Stomach (tissue), 9 donors: ENCODE results near the gene TMEM54. TPM values are rescaled to one million over a fixed set of nuclear protein-coding genes. Genes with fewer than 3 reads are reported as not detected.

Experiments
- DNase-seq, 2 donors: peaks; one replicate each; pipeline versions ENCODE4 v3.0.0 to v3.0.0-alpha.2; 2013 to 2019
- H3K27ac ChIP-seq, 5 donors: fragments of 200-600 bp in 4 of 5; sonication (generic) in 4 of 5; one replicate each; pipeline ENCODE4 v1.5.1; 2013 to 2019; ENCODE audit warnings: mild to moderate bottlenecking in 1 of 5, moderate library complexity in 1 of 5
- H3K27me3 ChIP-seq, 3 donors: fragments of 200-600 bp; sonication (generic); one replicate each; pipeline ENCODE4 v1.5.1; 2017 to 2019; ENCODE audit warnings: mixed run types in 1 of 3
- H3K36me3 ChIP-seq, 4 donors: fragments of 200-600 bp; sonication (generic); 1 replicate in 3 of 4; 2 replicates in 1 of 4; pipeline ENCODE4 v1.5.1; 2016 to 2019
- H3K4me1 ChIP-seq, 4 donors: fragments of 200-600 bp; sonication (generic); one replicate each; pipeline ENCODE4 v1.5.1; 2016 to 2019
- H3K4me3 ChIP-seq, 4 donors: fragments of 200-600 bp; sonication (generic) in 3 of 4; one replicate each; pipeline ENCODE4 v1.5.1; 2016 to 2019; ENCODE audit warnings: mild to moderate bottlenecking in 1 of 4
- H3K9me3 ChIP-seq, 4 donors: fragments of 200-600 bp; sonication (generic); one replicate each; pipeline ENCODE4 v1.5.1; 2016 to 2019
- EP300 ChIP-seq: sonication (generic); formaldehyde crosslinking; IDR thresholded peaks from one replicate; pipeline ENCODE4 v1.6.1; 2017; ENCODE audit warnings: antibody characterized with exemption
- POLR2A ChIP-seq, 4 donors: fragments of 450-650 bp; IDR thresholded peaks; one replicate each; pipeline ENCODE4 v1.6.1; 2016; ENCODE audit warnings: antibody characterized with exemption in 4 of 4, control low read depth in 2 of 4, mild to moderate bottlenecking in 1 of 4, moderate library complexity in 1 of 4
- POLR2AphosphoS5 ChIP-seq, 3 donors: sonication (generic); formaldehyde crosslinking; IDR thresholded peaks; one replicate each; pipeline ENCODE4 v1.6.1; 2016; ENCODE audit warnings: antibody characterized with exemption in 3 of 3
- WGBS, 5 donors: extraction: QIAGEN DNeasy Blood & Tissue Kit in 3 of 5; methylation state at CpG; one replicate each; pipeline versions ENCODE4 v1.1.5 to v1.1.7; 2013 to 2018; 5-methylcytosine and 5-hydroxymethylcytosine counted together
- intact Hi-C: fragments of 100-400 bp; cut with DNase I; formaldehyde crosslinking; loops from one replicate; pipeline ENCODE4 v1.15.1; 2023; ENCODE audit warnings: low total_unique reads
- polyA plus RNA-seq, 3 donors: library from polyadenylated mRNA; stranded (reverse); fragments of 200-250 nt; gene quantifications; one replicate each; pipeline ENCODE4 v1.2.3, GENCODE V29; 2013
- total RNA-seq, 5 donors: library from RNA; depleted of rRNA; stranded (reverse); fragments of >200 nt; gene quantifications; one replicate each; pipeline versions ENCODE4 v1.1.0 to v1.2.3, GENCODE V29; 2014 to 2016
- TF ChIP-seq, protein P1 (sequence below), 7 experiments: fragments of 450-650 bp in 4 of 7; fragments of 200-600 bp in 3 of 7; sonication (generic) in 3 of 7; IDR thresholded peaks; one replicate each; pipeline ENCODE4 v1.5.1; 2016 to 2019; ENCODE audit warnings: antibody characterized with exemption in 7 of 7, control low read depth in 2 of 7, mild to moderate bottlenecking in 1 of 7
- donor health status: healthy with polysubstance abuse.
- donor health status: Bipolar disorder and iron deficiency.
- donor health status: healthy.

Gene TMEM54
- total and polyA plus RNA-seq, 8 donors: 34.9 to 408 (median 159) TPM

DNA sequence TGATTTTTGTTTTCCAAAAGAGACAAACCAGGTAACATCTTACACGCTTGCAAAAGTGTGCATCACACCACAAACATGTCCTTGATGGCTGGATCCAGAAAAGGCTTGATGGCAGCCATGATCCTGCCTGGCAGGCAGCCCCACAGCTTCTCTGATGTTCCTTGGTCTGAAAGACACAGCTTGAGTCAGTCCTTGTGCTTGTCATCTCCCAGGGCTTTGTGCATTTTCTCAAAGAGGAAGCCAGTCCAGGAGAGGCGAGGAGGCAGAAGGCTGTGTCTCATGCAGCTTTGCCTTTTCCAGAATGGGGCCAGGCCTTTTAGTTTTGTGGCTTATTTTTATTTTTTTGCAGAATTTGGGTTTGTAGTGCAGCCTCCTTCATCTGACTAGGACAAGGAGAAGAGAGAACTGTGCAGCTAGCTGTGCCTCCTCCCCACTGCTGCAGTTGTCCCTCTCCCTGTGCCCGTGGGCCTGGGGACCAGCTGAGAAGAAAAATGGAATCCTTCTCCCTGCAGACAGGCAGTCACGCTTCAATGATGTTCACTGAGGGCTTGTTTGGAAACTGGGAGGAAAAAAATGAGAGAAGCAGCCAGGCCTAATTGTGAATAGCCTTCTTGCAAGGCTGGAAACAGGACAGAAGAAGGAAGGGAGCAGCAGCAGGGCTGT lies 37.8 kb downstream of the TMEM54 start:
- intact Hi-C loops: no loop called here
- H3K27ac ChIP-seq: no peak overlapping the region

DNA sequence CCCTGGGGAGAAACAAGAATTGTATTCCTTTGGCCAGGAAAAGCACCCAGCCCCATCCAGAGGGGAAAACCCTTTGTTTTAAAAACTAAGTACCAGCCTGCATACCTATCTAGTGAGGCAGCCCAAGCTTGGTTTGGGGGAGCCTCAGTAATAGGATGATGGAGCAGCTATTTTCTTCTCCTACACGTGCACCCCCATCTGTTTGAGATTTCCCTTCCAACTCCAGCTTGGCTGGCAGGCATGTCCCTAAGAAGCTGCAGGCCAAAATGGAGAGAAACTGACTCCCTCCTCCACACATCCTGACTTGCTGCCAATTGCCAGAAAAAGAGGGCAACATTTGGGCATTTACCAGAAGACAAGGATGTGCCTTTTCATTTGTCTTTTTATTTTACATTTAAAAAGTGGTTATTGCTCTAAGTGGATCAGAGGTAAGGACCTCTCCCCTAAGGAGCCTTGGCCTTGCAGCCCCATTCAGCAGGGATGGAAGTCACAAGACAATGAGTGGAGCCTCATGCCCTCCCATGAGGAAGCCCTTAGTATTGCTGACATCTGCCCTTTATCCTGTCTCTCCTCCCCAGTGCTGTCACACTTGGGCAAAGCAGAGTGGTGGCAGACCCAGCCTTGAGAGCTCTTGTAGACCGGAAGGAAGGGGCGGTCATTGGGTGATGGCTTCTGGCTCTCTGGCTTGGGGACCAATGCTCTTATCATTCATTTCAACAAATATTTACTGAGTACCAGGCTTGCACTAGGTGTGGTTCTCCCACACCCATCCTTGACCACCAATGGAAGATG lies 39.1 kb downstream of the TMEM54 start:
- H3K36me3 ChIP-seq: peaks cover 9 to 65% (median 55%) of the 10 kb centered on the region in 4 donors
- no peaks in the 10 kb centered on the region for H3K9me3 ChIP-seq
- no peak overlapping the region for H3K4me3 ChIP-seq
- TF ChIP-seq POLR2AphosphoS5 (IDR thresholded peaks at IDR 0.05): no peak
- peaks cover 0 to 20% (median 12%) of the 10 kb centered on the region in 4 donors for H3K4me1 ChIP-seq
- no peak overlapping the region for H3K27ac ChIP-seq
- no peak for DNase-seq
- 71 to 84% (median 78%) methylated on average over 3 of the region's 3 CpGs for WGBS, 5 donors
- intact Hi-C loops: no loop called here
- no peaks in the 10 kb centered on the region for H3K27me3 ChIP-seq

More for the DNA sequence above, 37.8 kb downstream of the TMEM54 start:
- WGBS, 5 donors: 94 to 97% (median 94%) methylated on average over 4 of the region's 4 CpGs
- Histone ChIP-seq H3K36me3 (peaks cover 3 to 56% (median 51%) of the 10 kb centered on the region in 4 donors), H3K4me3 (no peak overlapping the region), H3K9me3 (no peaks in the 10 kb centered on the region), H3K27me3 (no peaks in the 10 kb centered on the region), H3K4me1 (peaks cover 0 to 20% (median 12%) of the 10 kb centered on the region in 4 donors)
- TF ChIP-seq POLR2AphosphoS5 (IDR thresholded peaks at IDR 0.05): no peak
- TF ChIP-seq POLR2A (IDR thresholded peaks at IDR 0.05): no peak
- no peak for TF ChIP-seq EP300
- TF ChIP-seq, protein P1, sequence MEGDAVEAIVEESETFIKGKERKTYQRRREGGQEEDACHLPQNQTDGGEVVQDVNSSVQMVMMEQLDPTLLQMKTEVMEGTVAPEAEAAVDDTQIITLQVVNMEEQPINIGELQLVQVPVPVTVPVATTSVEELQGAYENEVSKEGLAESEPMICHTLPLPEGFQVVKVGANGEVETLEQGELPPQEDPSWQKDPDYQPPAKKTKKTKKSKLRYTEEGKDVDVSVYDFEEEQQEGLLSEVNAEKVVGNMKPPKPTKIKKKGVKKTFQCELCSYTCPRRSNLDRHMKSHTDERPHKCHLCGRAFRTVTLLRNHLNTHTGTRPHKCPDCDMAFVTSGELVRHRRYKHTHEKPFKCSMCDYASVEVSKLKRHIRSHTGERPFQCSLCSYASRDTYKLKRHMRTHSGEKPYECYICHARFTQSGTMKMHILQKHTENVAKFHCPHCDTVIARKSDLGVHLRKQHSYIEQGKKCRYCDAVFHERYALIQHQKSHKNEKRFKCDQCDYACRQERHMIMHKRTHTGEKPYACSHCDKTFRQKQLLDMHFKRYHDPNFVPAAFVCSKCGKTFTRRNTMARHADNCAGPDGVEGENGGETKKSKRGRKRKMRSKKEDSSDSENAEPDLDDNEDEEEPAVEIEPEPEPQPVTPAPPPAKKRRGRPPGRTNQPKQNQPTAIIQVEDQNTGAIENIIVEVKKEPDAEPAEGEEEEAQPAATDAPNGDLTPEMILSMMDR (IDR thresholded peaks at IDR 0.05): no peak
- DNase-seq: no peak

DNA sequence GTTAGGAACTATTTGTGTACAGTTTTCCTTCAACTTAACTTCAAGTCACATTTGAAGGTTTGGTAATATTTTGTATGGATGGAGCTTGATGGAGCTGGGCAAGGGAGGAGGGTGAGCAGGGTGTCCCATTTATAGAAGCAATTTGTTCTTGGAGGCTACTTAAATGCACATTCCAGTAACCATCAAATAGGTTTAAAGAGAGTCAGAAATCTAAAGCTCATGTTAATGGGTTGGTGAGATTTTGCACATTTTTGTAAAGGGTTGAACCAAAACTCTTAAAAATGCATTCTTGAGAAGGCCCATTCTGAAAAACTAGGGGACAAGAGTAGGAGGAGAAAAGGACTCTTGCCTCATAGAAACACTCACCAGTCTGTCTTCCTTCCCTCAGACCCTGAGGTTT lies 40.6 kb downstream of the TMEM54 start:
- no peak overlapping the region for H3K4me3 ChIP-seq
- peaks cover 0 to 12% (median 6%) of the 10 kb centered on the region in 4 donors for H3K4me1 ChIP-seq
- H3K36me3 ChIP-seq: peaks cover 13 to 80% (median 70%) of the 10 kb centered on the region in 4 donors
- no peak for TF ChIP-seq EP300
- TF ChIP-seq POLR2A (IDR thresholded peaks at IDR 0.05): no peak
- TF ChIP-seq, protein P1 (IDR thresholded peaks at IDR 0.05): no peak
- TF ChIP-seq POLR2AphosphoS5 (IDR thresholded peaks at IDR 0.05): no peak
- no peaks in the 10 kb centered on the region for H3K9me3 ChIP-seq
- intact Hi-C loops: no loop called here
- DNase-seq: no peak
- no peaks in the 10 kb centered on the region for H3K27me3 ChIP-seq
- no peak overlapping the region for H3K27ac ChIP-seq

DNA sequence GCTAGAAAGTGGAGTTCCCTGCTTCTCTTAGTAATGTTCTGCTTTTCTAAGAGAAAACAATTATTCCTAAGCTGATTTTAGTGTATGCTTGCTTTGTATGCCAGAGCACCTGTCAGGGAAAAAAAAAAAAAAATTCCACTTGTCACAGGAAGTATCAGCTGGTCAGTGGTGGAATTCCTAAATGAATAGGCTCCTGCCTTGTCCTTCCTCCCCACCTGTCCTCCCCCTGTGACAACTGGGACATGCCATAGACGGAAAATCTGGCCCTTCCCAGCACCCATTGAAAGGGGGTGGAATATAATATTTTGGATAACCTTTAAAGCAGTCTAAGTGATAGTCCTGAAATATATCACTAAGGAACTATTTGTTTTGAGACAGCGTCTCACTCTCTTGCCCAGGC lies 41.3 kb downstream of the TMEM54 start:
- no peaks in the 10 kb centered on the region for H3K27me3 ChIP-seq
- no peak for TF ChIP-seq EP300
- no peak for TF ChIP-seq POLR2AphosphoS5 (IDR thresholded peaks at IDR 0.05)
- TF ChIP-seq, protein P1 (IDR thresholded peaks at IDR 0.05): no peak
- WGBS, 5 donors: 88 to 95% (median 94%) methylated on average over 2 of the region's 2 CpGs
- H3K4me1 ChIP-seq: peaks cover 0 to 8% (median 4%) of the 10 kb centered on the region in 4 donors
- H3K36me3 ChIP-seq: peaks cover 13 to 87% (median 77%) of the 10 kb centered on the region in 4 donors
- no peaks in the 10 kb centered on the region for H3K9me3 ChIP-seq
- intact Hi-C loops: no loop called here
- DNase-seq: no peak
- no peak overlapping the region for H3K4me3 ChIP-seq
- H3K27ac ChIP-seq: no peak overlapping the region
